HG03469 (cell line): ENCODE results near the gene DPYSL4.

Experiments
- ATAC-seq: cut with Tn5 transposase; IDR thresholded peaks from one replicate; pipeline ENCODE4 v1.9.1; 2021; ENCODE audit warnings: mild to moderate bottlenecking, moderate library complexity, moderate number of reproducible peaks; ENCODE audit not compliant: unreplicated experiment

Gene DPYSL4

DNA sequence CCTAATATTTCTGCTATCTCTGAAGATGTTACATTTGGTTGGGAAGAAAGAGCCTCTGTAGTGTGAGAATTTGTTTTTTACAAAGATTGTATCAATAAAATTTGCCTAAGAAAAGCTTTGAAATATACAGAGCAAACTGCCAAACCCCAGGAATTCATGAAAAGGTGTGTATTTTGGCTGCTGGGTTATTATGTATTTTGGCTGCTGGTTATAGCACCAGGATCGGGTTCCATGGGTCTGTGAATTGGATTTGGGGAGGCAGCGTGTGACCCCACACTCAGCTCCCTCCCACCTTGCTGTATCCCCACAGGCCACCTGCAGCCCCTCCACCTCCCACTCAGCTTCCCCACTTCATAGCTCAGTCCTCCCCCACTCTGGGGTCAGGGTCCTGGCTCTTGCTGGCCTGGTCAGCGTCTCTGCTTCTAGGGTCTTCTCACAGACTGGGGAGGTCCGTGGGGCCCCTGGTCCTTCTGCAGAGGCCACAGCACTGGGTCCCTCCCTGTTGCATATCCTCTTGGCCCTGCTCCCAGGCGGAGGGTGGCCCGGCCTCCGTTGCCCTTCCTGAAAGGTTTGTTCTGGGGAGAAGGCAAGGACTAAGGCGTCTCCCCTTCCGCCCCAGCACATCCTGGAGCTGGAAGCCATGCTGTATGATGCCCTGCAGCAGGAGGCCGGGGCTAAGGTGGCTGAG is 24.0 kb upstream of the DPYSL4 start:
- no peak for ATAC-seq

DNA sequence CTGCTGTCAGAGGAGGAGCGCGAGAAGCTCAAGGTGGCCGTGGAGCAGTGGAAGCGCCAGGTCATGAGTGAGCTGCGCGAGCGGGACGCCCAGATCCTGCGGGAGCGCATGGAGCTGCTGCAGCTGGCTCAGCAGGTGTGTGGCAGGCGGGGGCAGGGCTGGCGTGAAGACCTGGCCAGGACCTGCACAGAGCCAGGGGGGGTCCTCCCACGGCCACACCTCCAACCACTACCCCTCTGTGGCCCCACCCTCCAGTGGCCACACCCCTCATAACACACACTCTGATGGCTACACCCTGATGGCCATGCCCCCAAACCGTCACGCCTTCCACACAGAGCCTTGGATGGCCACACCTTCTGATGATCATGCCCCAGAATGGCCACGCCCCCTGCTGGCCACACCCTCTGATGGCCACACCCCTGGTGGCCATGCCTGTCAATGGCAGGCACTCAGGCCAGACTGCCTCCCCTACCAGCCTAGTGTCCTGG is 23.4 kb upstream of the DPYSL4 start:
- peak; percentile 64 for ATAC-seq

DNA sequence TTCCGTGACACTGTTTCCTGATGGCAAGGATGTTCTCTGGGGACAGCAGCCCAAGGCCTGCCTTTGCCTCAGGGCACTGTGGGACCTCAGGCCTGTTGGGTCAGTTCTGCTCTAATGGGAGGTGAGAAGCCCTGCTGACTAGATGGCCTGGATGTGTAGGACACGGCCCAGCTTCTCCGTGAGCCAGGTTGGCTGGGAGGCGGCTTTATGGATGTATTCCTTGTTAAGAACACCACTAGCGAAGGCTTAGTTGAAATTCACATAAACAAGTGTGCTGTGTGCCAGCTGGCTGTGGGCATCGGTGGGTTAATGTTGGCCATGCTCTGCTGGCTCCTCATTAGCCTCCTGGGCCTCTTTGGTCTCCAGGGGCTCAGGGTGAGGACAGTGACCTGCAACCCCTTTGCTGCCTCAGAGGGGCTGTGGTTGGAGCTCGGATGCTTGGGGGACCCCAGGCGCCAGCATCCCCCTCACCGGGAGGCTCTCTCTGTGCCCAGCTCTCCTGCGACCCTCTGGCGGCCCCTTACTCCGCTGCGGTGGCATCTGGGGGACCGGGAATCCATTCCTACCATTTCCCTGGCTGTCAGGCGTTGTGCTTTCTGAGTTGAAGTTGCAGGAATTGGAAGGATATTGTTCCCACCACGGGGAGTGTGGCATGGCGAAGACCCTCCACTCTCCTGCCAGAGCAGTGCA is 22.8 kb upstream of the DPYSL4 start:
- no peak for ATAC-seq

DNA sequence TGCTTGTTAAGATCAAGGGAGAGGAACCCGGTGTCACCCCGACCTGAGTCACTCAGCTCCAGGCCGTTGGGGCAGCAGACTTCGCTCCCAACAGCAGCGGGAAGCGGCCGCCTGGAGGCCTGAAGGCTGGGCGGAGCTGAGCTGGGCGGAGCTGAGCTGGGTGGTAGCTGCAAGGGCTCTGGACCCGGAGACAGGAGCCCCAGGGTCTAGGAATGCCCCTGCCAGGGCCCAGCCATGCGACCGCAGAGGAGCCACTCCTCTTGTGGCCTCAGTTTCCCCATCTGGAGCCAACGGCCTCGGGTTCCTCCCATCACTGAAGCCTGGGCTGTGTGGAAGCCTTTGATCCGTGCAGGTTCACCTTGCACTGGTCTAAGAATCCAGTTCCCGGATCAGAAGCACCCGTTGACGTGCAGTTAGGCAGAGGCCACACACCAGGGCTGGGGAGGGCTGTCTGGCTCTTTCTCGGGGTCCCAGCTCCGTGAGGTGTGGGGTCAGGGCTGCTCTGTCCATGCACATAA is 21.9 kb upstream of the DPYSL4 start:
- no peak for ATAC-seq

DNA sequence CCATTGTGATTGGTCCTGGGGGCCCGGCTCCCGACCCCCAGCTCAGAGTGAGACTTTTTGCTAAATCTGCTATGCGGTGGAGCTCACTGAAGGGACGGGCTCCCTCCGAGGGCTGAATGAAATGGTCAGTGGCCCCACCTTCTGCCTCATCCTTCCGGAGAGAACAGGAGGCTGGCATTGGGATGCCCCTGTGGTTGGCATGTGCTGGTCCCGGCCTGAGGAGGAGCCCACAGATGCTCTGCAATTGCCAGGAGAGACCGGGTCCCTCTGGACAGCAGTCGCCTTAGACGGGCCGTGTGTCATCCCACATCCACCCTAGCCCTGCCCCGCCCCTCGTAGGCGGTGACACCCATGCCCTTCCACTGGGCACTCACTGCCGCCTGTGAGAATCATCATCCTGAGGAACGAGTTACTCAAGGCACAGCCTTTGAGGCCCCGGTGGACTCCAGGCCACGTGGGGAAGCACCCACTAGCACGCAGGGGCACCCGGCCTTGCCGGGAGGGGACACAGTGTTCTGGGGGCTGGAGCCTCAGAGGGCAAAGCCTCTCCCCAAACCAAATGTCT is 21.2 kb upstream of the DPYSL4 start:
- ATAC-seq: no peak

DNA sequence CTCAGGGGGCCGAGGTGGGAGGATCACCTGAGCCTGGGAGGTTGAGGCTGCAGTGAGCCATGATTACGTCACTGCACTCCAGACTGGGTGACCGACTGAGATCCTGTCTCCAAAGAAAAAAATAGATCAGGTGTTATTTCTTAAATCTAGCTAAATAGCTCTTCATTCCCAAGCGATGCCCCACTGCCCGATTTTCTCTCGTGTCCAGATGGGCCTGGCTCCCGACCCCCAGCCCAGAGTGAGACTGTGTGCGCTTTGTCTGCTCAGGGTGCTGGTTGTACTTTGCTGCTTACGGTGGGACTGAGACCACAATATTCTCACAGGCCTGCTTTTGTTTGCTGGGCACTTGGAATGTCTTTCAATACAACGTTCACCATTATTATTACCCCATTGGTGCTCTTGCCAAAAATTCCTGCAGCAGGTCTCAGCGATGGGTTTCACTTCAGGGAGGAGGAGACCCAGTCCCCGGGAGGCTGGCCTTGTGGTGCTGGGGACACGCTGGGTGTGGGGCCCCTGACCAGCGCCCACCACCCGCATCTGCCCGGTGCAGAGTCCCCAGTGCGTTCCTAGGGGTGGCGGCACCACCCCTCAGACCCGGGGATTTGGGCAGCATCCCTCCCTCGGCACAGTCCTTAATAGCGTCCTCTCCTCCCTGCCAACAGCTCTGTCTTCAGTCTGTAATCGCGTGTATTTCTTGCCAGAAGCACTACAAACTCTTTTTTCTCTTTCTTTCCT is 20.4 kb upstream of the DPYSL4 start:
- no peak for ATAC-seq

DNA sequence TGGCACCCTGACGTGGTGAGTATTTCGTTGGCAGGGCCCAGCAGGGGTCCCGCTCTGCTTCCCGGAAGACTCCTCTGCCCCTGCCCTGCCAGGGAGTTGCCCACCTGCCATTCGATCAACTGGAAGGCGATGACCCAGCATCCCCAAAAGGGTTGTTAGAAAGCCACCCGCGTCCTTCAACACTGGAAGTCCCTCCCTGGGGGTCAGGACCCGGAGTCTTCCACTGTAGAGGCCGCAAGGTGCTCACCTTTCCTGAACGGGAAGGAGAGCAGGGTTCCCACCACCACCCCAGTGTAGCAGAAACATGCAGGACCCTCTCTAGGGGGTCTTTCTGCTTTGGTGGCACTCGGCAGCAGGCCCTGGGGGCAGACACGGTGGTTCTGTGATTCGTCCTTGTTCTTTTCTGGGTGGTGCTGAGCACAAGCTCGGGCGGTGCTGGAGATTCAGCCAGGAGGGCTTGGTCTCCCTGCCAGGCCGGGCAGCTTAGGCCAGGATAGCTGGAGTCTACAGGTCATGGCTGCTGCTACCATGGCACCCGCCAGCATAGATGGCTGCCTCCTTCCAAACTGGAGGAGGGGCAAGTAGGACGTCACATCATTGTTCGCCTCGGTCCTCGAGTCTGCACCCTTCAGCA is 19.6 kb upstream of the DPYSL4 start:
- no peak for ATAC-seq

DNA sequence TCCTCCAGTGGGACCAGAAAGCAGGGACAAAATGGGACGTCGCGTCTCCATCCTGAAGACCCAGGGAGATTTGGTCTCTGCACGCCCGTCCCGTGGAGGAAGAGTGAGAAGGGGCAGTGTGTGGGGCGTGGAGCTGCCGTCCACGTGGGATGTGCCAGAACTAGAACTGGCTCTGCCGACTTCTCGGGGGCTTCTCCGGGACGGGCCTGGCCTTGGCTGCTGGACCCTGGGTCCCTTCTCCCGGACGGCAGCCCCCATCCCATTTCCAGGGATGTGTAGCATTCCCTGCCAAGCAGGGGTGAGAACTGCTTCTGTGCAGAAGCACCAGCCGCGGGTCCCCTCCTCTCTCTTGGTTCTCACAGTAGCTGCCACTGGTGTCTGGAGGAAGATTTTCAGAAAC is 18.8 kb upstream of the DPYSL4 start:
- no peak for ATAC-seq

DNA sequence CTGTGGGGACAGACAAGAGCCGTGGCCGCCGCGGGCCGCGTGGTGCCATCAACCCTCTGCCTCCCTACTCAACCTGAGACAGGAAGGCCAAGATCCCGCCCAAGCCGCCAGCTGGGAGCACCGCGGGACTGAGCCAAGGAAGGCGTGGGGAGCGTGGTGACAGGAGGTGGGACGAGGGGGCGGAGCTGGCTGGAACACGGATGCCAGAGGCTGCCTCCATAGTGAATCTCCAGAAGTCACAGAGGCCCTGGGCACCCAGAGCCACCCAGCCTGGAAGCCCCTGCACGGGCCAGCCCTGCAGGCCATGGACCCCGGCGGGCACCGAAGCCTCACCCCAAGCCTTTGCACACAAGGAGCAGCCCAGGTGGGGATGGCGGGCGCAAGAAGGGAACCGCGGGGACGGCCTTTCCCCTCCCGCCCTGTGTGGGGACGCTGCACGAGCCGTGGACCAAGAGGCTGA is 18.1 kb upstream of the DPYSL4 start:
- no peak for ATAC-seq

DNA sequence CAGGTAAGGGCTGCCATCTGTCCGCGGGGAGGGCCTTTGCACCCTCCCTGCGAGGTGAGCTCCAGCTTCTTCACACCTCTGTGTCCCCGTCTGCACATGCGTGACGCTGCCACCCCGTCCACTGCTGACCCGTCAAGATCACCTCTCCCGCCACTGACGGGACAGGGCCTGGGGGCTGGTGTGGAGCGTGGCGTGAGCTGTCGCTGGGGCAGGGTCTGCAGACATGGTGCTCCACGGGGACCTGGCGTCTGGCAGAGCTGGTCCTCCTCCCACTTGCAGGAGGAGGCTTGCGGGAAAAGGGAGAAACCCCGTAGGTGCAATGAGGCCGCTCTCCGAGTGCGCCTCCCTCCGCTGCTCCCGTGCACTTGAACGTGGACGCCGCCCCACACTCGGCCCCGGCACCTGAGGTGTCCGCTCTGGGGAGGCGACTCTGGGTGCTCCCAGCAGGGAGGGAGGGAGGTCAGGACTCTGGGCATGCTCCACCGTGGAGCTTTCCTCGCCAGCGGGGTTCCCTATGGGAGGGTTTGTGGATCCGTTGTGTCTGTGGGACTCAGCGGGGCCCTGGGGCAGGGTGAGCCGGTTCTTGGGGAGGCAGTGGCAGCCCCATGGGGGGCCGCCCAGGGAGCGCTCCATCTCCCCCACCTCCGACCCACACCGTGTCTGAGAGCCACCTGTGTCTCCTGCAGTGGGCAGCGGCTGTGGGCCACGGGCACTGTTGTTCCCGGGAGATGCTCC is 17.6 kb upstream of the DPYSL4 start:
- no peak for ATAC-seq

DNA sequence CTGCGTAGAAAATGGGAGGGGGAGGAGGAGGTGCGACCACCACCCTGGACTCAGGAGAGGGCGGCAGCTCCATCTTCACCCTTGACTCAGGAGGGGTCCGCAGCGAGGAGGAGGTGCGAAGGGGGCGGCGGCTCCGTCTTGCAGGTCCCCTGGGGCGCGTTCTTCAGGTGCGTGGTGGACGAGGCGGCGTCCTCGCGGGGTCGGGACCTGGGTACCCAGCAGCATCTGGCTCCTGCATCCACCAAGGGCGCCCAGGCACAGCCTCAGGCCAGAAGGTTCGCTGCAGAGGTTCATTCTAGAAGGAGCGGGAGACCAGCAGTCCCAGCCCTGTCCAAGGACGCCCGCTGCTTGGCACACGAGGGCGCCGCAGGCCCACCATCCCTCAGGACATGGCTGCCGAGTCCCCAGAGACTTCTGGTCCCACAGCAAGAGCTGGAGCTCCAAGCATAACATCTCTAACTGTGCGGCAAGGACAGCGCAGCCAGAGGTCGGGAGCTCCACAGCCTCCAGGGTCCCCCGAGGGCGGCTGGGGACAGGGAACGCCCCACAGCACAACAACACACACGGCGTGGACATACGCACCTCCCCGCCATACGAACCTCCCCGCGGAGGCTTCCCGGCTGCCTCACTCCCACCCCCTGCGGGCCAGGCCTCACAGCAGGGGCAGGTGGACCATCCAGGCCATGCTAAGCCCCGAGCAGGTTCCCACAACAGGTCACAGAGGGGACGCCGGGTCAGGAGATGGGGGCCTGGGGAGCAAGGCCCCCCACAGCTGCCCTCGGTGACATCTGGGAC is 16.8 kb upstream of the DPYSL4 start:
- no peak for ATAC-seq

DNA sequence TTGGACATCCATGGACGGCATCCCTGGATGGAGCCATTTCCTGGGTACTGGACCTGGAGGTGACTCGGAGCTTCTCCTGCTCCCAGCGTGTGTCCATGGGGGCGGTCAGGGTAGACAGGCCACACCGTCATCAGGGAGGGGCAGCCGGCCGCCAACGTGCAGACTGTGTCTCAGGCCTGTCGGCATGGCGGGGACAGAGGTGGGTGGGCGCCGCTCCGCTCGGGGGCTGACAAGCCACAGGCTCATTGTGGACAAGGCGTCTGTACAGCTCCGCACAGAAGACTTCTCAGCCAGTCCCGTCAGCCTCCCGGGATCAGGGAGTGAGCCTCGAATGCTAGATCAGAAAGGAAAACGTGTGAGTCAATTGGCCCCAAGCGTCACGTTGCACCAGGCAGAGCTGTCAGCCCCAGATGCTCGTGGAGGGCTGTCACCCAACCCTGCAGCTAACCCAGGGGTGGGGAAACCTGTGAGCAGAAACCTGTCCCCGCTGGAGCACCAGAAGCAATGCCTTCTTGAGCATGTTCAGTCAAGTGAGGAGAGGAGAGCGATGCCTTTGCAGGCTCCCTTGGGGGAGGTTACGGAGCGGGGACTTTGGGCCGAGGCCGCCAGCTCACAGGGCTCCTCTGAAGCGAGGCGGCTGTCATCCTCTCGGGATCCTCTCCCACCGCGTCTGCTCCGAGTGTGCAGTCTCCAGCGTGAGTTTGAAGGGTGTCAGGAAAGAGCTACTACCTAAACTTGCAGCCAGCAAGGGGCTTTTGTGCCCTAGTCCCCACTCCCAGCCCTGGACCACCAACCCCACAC is 16.0 kb upstream of the DPYSL4 start:
- no peak for ATAC-seq

DNA sequence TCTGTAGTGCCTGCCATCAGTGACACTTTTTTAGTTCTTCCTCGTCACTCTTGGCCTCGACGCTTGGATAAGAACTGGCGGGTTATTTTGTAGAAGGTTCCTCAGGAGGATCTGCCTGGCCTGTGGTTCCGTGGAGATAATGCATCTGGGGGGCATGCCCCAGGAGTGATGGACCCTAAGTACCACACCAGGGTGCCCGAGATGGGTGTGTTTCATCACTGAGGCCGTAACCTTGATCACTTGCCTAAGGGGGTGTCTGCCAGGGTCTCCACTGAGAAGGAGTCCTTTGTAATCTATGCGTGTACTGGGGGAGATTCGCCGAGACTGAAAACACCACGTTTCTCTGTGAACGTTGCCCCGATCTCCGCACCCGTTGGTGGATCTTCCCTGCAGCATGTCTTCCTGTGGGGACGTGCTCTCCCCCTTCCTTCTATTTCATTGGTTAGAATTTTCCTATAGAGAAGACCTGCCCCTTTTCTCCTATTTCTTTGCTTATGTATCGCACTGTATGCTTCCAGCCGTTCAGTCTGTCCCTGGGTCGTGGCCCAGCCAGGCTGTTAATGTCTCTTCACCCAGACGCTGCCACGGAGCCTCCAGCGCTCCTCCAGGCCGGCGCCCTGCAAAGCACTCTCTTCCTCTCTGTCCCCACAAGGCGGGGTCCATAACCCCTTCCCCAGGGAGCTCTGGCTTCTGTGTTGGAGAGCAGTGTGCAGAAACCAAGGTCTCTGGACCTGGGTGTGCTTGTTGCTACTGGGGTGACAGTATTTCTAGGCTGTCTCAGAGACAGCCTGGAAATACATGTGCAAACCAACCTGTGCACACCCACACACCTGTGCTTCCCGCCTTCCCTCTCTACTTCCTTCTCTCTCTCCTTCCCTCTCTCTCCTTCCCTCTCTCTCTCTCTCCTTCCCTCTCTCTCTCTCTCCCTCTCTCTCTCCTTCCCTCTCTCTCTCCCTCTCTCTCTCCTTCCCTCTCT is 14.4 kb upstream of the DPYSL4 start:
- no peak for ATAC-seq

DNA sequence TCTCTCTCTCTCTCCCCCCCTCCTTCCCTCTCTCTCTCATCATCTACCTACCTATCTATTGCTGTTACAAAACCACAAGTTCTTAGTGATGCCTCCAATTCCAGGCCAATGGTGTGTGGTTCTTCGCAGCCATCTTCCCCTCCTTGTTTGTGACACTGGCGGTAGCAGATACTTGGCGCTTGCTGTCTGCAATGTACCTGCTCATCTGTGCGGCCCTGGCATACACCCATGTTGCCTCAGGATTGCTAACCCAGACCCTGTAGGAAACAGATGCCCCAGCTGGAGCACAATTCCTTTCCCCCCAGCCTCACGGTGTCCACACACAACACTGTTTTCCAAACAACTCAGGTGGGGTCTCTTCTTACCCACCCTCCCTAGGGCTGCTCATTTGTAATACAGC is 13.6 kb upstream of the DPYSL4 start:
- ATAC-seq: no peak

DNA sequence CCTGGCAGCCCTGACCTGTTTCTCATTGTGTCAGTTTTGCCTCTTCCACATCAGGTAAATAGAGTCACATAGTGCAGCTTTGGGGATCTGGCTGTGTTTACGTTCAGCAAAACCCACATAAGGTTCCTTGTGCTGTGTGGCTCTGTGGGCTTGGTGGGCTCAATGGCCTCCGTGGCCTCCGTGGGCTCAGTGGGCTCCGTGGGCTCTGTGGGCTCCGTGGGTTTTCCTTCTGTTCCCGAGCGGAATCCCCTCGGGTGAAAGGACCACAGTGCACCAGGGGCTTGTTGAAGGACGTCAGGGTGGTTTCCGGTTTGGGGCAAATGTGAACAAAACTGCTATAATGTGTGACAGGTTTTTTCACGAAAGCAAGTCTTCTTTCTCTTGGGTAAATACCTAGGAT is 12.5 kb upstream of the DPYSL4 start:
- ATAC-seq: no peak

DNA sequence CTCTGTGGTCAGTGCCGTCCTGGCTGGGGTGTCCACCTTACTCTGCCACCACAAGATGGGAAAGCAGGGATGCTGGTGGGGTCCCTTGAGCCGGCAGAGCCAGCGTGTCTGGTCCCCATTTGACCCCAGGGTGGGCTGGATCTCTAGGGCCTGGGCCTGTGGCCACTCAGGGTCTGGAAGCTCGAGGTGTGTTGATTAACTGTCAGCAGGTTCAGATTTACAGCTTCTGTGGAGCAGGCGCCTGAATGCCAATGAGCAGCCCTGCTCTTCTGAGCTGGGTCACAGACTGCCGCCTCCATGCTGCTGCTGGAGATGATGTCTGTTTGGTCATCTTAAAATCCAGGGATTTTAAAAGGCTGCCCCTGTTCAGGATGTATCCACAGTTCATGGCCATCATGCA is 11.3 kb upstream of the DPYSL4 start:
- no peak for ATAC-seq

DNA sequence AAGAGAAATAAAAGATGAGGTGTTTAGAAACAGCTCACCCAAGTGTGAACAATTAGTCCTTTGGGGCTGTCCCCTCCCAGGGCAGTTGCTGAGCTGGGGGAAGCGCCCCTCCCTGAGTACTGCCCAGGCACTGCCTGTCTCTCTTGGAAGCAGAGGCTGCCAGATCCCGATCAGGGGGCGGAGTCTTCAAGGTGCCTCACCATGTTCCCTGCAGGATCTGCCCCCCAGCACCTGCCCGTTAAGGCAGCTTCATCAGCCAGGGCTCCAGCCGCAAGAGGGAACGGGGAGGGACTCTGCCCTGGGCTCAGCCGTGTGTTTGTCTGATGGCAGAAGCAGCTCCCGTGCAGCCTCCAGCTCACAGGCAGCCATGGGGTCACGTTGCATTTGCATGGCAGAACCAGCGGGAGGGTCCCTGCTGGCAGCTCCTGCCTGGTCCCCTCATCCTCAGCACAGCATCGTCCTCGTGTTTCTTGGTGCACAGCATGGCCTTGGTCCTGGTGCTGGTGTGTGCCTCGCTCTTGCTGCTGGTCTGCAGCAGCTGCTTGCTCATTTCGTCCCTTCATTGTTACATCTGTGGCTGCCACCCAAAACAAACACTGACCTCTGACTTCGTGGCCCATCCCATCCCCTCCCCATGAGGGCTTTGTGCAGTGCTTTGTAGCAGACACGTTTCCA is 10.7 kb upstream of the DPYSL4 start:
- ATAC-seq: no peak
